Hematopoietic multipotent progenitor cell treated with erythropoietin and hydrocortisone succinate and interleukin-3 and kit ligand, for 17 days (in vitro differentiated cells): ENCODE measurements around the gene RPAP2.
"Not testable (repeated sequence)": the region's sequence is repeated elsewhere in the genome, so short reads cannot be mapped to it uniquely, and the experiment has no call there.

Source experiments
- DNase-seq: peaks from one replicate; pipeline ENCODE4 v3.0.0-alpha.2; 2015; ENCODE audit warnings: low spot score

RPAP2 gene

DNA sequence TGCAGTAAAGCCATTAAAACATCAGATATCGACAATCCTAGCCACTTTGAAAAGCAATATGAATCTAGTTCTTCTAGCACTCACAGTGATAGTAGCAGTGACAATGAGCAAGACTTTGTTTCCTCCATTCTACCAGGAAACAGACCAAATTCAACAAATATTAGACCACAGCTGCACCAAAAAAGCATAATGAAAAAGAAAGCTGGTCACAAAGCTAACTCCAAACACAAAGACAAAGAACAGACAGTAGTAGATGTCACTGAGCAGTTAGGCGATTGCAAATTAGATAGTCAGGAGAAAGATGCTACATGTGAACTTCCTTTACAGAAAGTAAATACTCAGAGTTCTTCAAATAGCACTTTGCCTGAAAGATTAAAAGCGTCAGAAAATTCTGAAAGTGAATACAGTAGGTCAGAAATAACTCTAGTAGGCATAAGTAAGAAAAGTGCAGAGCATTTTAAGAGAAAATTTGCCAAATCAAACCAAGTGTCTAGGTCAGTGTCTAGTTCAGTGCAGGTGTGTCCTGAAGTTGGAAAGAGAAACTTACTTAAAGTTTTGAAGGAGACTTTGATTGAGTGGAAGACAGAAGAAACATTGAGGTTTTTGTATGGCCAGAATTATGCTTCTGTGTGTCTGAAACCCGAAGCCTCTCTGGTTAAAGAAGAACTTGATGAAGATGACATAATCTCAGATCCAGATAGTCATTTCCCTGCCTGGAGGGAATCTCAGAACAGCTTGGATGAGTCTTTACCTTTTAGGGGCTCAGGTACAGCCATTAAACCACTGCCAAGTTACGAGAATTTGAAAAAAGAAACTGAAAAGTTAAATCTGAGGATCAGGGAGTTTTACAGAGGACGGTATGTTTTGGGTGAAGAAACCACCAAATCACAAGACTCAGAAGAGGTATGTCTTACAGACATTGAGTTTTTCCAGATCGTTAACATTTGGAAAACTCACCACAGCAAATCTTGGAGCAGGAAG, 24.9 kb downstream of the RPAP2 start:
- no peak for DNase-seq

DNA sequence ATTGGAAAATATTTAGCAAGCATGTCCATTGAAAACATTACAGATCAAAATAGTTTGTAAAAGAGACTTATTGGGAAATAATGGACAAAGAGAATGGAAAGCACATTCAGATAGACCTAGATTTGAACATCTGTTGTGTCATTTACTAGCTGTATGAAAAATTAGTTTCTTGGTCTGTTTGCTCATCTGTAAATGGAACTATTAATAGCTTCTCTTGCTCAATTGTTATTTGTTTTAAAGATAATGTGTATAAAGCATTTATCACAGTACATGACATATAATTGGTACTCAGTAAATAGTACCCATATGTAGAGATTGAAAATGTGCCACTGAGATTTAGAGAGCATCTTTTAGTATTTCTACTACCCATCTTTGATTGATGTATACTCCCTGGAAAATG, 25.9 kb downstream of the RPAP2 start:
- no peak for DNase-seq

DNA sequence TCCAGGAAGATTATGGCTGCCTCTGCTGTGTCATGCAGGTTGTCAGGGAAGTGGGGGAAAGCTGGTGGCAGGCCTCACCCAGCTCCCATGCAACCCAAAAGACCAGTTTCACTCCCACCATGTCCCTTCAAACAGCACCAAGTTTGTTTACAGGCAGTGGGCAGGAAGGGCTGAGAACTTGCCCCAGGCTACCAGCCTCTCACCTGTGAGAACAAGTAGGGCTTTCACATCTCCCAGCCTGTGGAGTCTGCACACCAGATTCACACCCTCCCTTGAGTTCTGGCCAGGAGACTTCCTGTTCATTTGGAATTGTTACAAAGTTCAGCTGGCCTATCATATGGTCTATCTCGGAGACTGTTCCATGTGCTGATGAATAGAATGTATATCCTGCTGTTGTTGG, 27.8 kb downstream of the RPAP2 start:
- DNase-seq: no peak

DNA sequence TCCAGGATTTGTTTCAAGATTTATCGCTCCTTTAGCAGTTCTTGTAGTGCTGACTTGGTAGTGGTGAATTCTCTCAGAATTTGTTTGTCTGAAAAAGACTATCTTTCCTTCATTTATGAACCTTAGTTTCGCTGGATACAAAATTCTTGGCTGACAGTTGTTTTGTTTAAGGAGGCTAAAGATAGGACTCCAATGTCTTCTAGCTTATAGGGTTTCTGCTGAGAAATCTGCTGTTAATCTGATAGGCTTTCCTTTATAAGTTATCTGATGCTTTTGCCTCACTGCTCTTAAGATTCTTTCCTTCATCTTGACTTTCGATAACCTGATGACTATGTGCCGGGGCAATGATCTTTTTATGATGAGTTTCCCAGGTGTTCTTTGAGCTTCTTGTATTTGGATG, 28.9 kb downstream of the RPAP2 start:
- DNase-seq: no peak

DNA sequence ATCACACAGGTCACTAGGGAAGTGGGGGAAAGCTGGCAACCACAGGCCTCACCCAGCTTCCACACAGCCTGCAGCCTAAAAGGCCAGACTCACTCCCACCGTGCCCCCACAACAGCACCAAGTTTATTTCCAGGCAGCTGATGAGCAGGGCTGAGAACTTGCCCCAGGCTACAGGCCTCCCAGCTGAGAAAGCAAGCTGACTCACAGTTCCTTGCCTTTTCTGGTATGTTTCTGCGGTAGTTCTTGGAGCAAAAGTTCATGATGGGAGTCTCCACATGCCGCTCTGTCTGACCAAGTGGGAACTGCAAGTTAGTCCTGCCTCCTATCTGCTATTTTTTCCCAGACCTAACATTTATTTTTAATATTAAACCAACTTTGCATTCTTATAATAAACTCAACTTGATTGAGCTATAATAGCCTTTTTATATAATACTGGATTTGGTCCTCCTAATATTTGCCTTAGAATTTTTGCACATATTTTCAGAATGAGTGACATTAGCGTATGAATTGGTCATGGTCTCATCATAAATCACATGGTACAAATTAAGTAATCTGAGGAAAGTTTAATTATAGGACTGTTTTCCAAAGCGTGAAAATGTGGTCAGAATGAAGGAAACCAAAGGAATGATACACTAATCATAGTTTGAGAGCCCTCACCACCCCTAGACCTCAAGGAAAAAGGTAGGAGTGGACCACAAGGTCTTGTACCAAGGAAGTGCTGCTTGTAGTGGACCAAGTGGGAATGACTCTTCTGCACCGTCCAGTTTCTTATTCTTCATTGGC, 30.7 kb downstream of the RPAP2 start:
- no peak for DNase-seq

DNA sequence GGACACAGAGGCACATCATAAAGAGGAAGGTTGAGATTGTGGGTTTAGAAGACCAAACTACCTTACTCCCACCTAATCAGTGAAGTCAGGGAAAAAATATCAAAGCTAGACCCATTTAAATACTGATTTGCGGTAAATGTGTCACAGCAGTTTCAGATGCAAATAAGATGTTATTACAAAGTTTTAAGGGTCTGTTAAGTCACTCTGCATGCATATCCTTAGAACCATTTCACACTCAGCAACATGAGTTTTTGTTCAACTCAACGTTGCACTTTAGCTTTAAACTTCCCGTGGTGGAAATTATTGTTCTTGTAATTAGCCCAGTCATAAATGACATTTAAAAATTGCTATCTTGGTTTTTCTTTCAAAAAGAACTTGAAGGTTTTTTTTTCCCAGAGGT, 34.8 kb downstream of the RPAP2 start:
- DNase-seq: no peak

DNA sequence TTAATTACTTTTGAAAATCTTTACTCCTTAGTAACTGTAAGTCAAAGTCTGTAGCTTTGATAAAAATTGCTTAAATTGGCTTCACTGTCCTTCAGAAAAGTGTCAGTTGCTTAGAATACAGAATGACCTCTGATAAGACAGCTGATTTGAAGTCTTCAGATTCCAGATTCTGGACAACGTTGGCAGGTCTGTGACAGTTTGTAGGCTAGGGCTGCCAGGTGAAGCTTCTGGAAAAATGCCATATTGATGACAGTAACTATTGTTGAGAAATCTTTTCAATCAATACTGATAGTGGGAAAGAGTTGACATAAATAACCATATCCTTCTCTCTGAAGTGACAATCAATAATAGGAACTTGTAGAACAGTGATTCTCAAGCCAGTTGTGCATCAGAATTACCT, 41.3 kb downstream of the RPAP2 start:
- DNase-seq: no peak

DNA sequence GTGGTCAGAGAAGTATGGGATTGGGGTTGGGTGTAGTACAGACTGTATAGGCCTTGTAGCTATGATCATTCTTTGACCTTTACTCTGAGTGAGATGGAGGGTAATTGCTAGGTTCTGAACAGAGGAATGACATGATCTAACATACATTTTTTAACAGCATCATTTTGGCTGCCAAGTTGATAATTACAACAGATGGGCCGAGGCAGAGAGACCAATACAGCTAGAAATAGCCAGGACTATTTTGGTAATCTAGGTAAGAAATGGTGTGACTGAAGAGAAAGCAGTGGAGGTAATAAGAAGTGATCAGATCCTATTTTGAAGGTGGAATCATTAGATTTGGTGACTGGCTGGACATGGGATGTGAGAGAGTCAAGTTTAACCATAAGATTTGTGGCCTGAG, 43.5 kb downstream of the RPAP2 start:
- no peak for DNase-seq

DNA sequence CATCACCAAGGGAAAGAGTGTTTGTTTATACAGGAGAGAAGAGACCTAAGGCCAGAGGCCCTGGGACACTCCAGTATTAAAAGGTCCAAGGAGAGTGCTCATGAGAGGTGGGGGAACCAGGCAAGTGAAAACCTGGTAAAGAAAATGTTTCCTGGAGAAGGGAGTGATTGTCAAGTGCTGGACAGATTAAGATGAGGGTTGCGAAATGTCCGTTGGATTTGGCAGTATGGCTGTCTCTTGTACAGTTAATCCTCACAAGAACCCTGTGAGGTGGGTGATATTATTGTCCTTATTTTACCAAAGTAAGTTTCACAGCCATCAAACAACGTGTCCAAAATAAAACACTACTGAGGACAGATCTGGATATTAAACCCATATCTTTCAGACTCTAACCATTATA, 44.2 kb downstream of the RPAP2 start:
- DNase-seq: no peak

DNA sequence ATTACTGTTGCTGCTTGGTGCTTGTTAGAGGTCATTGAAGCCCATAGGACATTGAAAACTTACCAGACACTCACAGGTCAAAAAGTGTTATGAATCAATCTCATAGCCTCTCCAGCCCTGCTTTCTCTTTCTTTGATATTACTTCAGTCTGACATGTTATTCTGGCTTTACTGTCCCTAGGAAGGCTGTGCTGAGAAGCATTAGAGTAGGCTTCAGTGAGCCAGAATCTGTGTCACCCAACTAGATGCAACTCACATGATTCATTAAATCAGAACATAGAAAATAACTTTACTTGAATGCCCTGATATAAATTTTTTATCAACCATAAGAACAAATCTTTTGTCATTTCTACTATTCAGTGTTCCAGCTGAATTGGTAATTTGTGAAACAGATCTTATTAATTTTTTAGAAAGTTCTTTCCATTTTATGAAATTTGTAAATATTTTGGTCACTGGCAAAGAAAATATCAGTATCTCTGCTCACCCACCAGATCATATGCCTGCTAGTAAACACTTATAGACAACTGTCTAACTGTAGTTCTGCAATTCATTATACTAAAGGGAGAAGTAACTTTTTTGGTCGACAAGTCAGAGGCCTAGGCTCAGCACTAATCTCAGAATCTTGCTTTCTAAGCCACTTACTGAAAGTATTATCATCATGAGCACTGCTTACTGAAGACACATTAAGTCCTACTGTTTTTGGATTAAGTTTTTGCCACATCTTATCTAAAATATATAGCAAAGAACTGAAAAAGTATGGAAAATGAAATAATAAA, 48.2 kb downstream of the RPAP2 start:
- DNase-seq: no peak

DNA sequence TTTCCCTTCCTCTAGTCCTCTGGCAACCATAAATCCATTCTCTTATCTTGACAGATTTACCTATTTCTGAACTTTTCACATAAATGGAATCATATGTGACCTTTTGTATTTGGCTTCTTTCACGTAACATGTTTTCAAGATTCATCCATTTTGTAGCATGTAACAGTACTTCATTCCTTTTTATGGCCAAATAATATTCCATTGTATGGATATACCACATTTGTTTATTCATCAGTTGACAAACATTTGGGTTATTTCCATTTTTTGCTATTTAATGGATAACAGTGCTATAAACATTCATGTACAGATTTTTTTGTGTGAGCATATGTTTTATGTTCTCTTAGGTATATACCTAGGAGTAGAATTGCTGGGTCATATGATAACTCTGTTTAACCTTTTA, 54.0 kb downstream of the RPAP2 start:
- no peak for DNase-seq

DNA sequence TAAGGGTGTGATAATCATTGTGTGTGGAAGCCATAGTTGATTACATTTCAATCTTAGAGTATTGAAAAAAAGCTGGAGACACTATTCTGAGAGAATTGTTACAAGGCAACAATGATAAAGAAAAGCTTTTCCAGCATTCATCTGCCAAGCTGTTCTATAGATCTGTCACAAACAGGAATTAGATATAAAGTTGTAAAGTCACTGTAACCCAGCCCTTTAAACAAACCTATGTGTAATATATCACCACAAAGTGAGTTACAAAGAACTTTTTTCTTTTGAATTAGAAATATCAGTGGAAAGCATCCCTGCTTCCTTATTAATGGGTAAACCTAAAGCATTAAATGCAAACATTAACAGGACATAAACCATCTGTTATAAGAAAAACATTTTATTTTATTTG, 55.4 kb downstream of the RPAP2 start:
- DNase-seq: no peak

DNA sequence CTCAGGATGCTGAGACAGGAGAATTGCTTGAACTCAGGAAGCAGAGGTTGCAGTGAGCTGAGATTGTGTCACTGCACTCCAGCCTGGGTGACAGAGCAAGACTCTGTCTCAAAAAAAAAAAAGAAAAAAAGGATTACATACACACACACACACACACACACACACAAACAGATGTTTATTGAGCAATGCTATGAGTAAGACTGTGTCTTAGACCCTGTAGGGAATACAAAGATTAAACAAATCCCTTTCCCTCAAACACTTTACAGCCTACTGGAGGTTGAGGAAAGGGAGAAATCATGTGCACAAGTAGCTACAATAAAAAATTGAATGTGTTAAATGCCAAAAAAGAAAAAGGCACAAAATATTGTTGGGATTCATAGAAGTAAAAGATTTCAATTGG, 58.1 kb downstream of the RPAP2 start:
- no peak for DNase-seq

DNA sequence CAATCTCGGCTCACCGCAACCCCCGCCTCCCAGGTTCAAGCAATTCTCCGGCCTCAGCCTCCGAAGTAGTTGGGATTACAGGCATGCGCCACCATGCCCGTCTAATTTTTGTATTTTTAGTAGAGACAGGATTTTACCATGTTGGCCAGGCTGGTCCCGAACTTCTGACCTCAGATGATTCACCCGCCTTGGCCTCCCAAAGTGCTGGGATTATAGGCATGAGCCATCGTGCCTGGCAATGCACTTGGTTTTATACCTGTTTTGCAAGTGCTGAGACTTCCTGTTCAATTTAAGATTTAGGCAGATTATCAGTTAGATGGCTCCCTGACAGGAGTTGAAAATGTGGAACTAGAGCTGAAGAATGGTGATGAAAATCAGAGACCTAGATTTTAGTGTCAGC, 60.5 kb downstream of the RPAP2 start:
- DNase-seq: not testable (repeated sequence)

DNA sequence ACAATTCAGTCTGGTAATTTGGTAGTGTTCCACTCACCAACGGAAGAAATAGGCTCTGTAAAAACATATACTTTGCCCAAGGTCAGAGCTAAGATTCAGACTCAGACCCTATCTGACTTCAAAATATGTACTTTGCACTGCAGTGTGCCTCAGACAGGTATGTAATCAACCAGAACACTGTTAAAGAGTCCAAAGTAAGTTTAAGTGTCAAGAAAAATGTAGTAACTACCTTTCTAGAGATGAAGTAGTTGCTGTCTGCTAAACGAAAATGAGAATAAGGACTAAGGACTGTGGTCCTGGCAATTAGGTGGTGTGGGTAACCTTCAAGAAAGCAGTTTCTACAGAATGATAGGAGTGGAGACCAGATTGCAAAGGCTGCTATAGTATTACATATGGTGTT, 61.1 kb downstream of the RPAP2 start:
- no peak for DNase-seq

DNA sequence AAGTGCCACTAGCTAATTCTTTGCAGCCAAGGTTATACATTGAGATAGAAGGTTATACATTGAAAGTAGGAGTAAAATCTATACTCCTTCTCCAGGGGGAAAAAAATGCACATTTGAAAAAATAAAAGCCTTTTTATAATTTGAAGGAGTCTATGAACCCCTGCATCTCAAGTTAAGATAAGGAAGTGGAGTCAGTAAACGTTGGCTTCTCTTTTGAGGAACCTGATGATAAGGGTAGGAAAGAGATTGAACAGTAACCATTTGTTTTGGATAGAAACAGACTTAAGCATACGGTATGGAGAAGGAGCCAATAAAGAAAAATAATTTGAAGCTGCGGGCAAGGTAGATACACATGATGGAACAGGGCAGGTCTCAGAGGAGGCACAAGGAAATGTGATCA, 64.1 kb downstream of the RPAP2 start:
- no peak for DNase-seq

DNA sequence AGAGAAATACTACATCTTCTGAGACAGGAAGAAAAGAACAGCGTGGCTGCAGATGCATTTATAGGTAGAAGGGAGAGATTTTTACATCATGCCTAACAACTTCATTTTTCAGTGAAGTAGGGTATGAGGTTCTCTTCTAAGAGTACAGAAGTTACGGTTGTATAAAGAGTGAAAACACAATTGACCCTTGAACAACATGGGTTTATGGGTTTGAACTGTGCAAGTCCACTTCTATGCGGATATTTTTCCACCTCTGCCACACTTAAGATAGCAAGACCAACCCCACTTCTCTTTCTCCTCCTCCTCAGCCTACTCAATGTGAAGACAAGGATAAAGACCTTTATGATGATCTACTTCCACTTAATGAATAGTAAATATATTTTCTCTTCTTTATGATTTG, 64.5 kb downstream of the RPAP2 start:
- no peak for DNase-seq

DNA sequence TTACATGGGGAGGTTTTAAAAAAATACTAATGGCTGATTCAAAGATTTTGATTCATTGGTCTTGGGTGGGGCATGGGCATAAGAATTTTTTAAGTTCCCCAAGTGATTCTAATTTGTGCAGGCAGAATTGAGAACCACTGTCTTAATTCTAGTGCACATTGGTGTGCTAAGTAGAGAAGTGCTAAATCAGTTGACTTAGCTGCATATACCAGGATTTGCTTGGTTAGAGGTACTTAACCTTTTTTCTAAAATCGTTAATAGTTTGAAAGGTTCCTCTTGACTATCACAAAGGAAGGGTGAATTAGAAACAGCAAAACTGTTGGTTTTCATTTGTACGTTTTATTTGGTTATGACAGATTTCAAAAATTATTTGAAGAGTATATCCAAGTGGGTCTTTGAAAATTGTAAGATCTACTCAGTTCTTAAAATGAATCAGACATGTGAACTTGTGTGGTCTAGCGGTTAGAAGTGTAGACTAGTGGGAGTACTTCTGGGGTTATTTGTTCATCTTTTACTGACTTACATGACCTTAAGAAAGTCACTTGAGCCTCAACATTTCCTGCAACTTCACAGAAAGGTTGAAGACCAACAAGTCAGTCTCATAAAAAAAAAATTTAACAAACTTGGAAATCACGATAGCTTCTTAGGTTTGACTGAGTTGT, 66.7 kb downstream of the RPAP2 start:
- DNase-seq: no peak

DNA sequence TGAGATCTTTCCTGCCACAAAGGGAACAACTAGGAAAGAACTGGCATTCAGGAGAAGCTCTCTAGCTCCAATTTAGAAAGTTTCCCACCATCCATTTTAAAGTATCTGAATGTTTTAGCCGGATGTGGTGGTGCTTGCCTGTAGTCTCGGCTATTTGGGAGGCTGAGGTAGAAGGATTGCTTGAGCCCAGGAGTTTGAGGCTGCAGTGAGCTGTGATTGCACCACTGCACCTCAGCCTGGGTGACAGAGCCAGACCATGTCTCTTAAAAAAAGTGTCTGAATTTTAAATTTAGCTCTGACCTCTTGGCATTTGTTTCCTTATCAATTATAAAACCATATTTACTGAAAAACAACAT, 67.2 kb downstream of the RPAP2 start:
- DNase-seq: no peak

DNA sequence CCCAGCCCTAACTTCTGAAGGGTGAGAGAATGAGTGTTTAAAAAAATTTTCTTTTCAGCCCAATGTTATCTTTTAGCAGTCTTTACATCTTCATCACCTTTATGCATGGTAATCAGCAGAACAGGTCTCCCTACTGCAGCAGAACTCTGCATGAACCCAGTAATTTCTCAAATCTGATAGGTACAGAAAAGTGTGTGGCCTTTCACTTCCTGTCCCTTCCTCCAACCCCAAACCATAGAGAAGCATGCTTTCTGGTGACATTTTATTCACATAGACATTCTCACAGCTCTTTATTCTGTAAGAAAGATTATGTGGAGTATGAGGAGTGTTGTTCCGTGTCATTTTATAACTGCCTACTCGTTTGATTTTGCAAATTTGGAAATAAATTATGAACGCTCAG, 68.6 kb downstream of the RPAP2 start:
- DNase-seq: no peak

DNA sequence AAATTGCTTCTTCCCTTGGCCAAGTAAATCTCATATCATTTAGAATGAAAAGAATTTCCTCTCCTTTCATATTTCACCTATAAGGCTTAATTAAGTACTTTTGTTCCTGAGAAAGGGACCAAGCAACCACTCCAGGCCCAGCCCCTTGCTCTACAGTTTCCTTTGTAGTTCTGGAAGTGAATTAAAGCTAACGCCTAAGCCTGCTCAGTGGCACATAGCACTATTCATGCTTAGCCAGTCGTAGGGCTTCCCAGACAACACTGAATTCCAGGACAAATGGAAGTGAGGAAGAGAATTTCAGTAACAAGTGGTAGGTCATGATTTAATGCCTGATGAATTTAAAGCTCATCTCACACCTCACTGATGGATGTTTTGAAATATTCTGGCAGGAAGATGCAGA, 73.3 kb downstream of the RPAP2 start:
- DNase-seq: no peak

DNA sequence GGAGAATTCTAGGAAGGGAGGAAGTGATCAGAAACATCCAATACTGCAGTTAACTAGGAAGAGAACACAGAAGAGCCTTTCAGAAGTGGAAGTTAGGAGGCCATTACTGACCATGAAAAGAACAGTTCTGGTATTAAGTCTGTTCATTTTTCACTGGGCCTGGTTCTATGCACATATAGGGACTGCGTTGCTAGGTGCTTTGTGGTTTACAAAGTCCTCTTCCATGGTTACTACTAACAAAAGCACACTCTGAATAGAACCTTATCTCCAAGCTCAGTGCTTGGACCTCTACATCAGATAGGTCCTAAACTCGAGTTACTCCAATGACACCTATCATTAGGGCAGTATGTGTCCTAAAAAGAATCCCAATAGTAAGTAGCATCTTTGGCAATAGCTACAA, 75.4 kb downstream of the RPAP2 start:
- no peak for DNase-seq
